H1 (cell line): ENCODE results near the gene HDAC11. TPM values are rescaled to one million over a fixed set of nuclear protein-coding genes. Genes with fewer than 3 reads are reported as not detected.
A peak's percentile ranks its signal among the peaks of the same experiment; 100 is the strongest.

Source experiments
- CTCF ChIA-PET: fragments of 300-600 bp; sonication (Branson Sonifier 250); formaldehyde crosslinking; loops from one replicate; lab custom pipeline; 2021; ENCODE audit not compliant: partially characterized antibody; lab: Charles Lee
- POLR2A ChIA-PET: fragments of 300-600 bp; sonication (Branson Sonifier 250); formaldehyde crosslinking; loops from one replicate; lab custom pipeline; 2021; ENCODE audit warnings: inconsistent platforms; ENCODE audit not compliant: partially characterized antibody; lab: Charles Lee
- DNase-seq, 2 experiments: peaks; one replicate each; pipeline versions ENCODE4 v3.0.0 to v3.0.0-alpha.2; 2010 to 2022; ENCODE audit warnings: low spot score in 2 of 2, low read depth in 1 of 2, mixed read lengths in 1 of 2
- FAIRE-seq: peaks from 2 replicates; lab custom pipeline; 2011; peaks lifted over from hg19 to GRCh38; lab: Jason Lieb, UNC
- H2AFZ ChIP-seq: 2 replicates; pipeline ENCODE4 v1.8.1; 2012; ENCODE audit warnings: low read length, inconsistent platforms
- H2AK5ac ChIP-seq: 2 replicates; pipeline ENCODE4 v1.6.1; 2013; ENCODE audit warnings: low read depth, low read length
- H2BK120ac ChIP-seq: replicated peaks from 2 replicates; pipeline ENCODE3; 2013; ENCODE audit warnings: low read depth, low read length, inconsistent platforms
- H2BK12ac ChIP-seq: 2 replicates; pipeline ENCODE4 v1.6.1; 2013; ENCODE audit warnings: low read depth, low read length
- H2BK15ac ChIP-seq: 2 replicates; pipeline ENCODE4 v1.6.1; 2013; ENCODE audit warnings: low read length
- H2BK20ac ChIP-seq: 2 replicates; pipeline ENCODE4 v1.6.1; 2013; ENCODE audit warnings: low read length
- H2BK5ac ChIP-seq: 2 replicates; pipeline ENCODE4 v1.6.1; 2013; ENCODE audit warnings: low read depth, low read length
- H3K14ac ChIP-seq: 2 replicates; pipeline ENCODE4 v1.6.1; 2013; ENCODE audit warnings: inconsistent platforms; ENCODE audit not compliant: insufficient read length
- H3K18ac ChIP-seq: 2 replicates; pipeline ENCODE4 v1.6.1; 2013; ENCODE audit warnings: low read length; ENCODE audit errors: extremely low read depth
- H3K23ac ChIP-seq: 2 replicates; pipeline ENCODE4 v1.6.1; 2013; ENCODE audit warnings: inconsistent platforms; ENCODE audit not compliant: insufficient read length
- H3K23me2 ChIP-seq: 2 replicates; pipeline ENCODE4 v1.6.1; 2013; ENCODE audit warnings: low read depth, low read length
- H3K27ac ChIP-seq: 2 replicates; pipeline ENCODE4 v1.6.1; 2011; ENCODE audit warnings: low read depth, low read length, inconsistent platforms
- H3K27me3 ChIP-seq, 4 experiments: replicated peaks in 1 of 4; 1 replicate in 1 of 4; 2 replicates in 3 of 4; pipeline versions ENCODE4 v1.6.1 to v1.8.1; 2011 to 2013; ENCODE audit warnings: low read length in 3 of 4, mild to moderate bottlenecking in 3 of 4, inconsistent platforms in 2 of 4, mixed read lengths in 2 of 4, moderate library complexity in 1 of 4; ENCODE audit not compliant: control insufficient read depth in 3 of 4, insufficient read depth in 3 of 4; ENCODE audit errors: extremely low read depth in 1 of 4
- H3K36me3 ChIP-seq, 4 experiments: 2 replicates each; pipeline versions ENCODE4 v1.6.1 to v1.8.1; 2011 to 2013; ENCODE audit warnings: mild to moderate bottlenecking in 4 of 4, low read length in 3 of 4, moderate library complexity in 2 of 4, control low read depth in 1 of 4, inconsistent platforms in 1 of 4; ENCODE audit not compliant: insufficient read depth in 4 of 4, control insufficient read depth in 2 of 4
- H3K4ac ChIP-seq: replicated peaks from 2 replicates; pipeline ENCODE3; 2013; ENCODE audit warnings: low read length, low read depth, mixed read lengths, inconsistent platforms; ENCODE audit not compliant: insufficient read length
- H3K4me1 ChIP-seq, 4 experiments: replicated peaks in 1 of 4; 1 replicate in 1 of 4; 2 replicates in 3 of 4; pipeline versions ENCODE4 v1.6.1 to v1.8.1; 2011 to 2013; ENCODE audit warnings: low read length in 3 of 4, inconsistent platforms in 2 of 4, mixed read lengths in 1 of 4; ENCODE audit not compliant: insufficient read depth in 4 of 4, control insufficient read depth in 3 of 4
- H3K4me2 ChIP-seq, 2 experiments: 2 replicates each; pipeline versions ENCODE4 v1.6.1 to v1.8.1; 2011 to 2013; ENCODE audit warnings: low read depth in 2 of 2, low read length in 2 of 2, control low read depth in 1 of 2, inconsistent platforms in 1 of 2, mild to moderate bottlenecking in 1 of 2; ENCODE audit not compliant: insufficient read depth in 1 of 2
- H3K4me3 ChIP-seq, 4 experiments: fragments of 200-600, 300-600 bp in 1 of 4; sonication (generic), shearing (Covaris generic), sonication (Bioruptor Twin) in 1 of 4; 2 replicates each; pipeline versions ENCODE4 v1.5.1 to v1.8.1; 2011 to 2016; ENCODE audit warnings: low read length in 4 of 4, low read depth in 3 of 4, control low read depth in 2 of 4, inconsistent platforms in 2 of 4, mild to moderate bottlenecking in 2 of 4, mixed read lengths in 1 of 4, moderate library complexity in 1 of 4; ENCODE audit not compliant: insufficient read depth in 2 of 4; ENCODE audit errors: extremely low read depth in 1 of 4
- H3K56ac ChIP-seq: replicated peaks from 2 replicates; pipeline ENCODE3; 2013; ENCODE audit warnings: low read depth, mild to moderate bottlenecking, mixed read lengths, low read length, inconsistent platforms; ENCODE audit not compliant: insufficient read length
- H3K79me1 ChIP-seq: 2 replicates; pipeline ENCODE4 v1.6.1; 2013; ENCODE audit warnings: low read depth, low read length, control low read depth
- H3K79me2 ChIP-seq, 2 experiments: 2 replicates each; pipeline versions ENCODE4 v1.6.1 to v1.8.1; 2012 to 2013; ENCODE audit warnings: low read length in 2 of 2, mild to moderate bottlenecking in 2 of 2, inconsistent platforms in 1 of 2; ENCODE audit not compliant: insufficient read depth in 2 of 2, control insufficient read depth in 1 of 2
- H3K9ac ChIP-seq, 4 experiments: replicated peaks in 1 of 4; 1 replicate in 1 of 4; 2 replicates in 3 of 4; pipeline versions ENCODE4 v1.6.1 to v1.8.1; 2011 to 2013; ENCODE audit warnings: low read depth in 3 of 4, low read length in 3 of 4, control low read depth in 2 of 4, mild to moderate bottlenecking in 2 of 4, moderate library complexity in 2 of 4, inconsistent platforms in 1 of 4; ENCODE audit errors: extremely low read depth in 1 of 4
- H3K9me3 ChIP-seq, 2 experiments: 2 replicates each; pipeline versions ENCODE4 v1.6.1 to v1.8.1; 2012 to 2013; ENCODE audit warnings: mild to moderate bottlenecking in 2 of 2, moderate library complexity in 2 of 2, control low read depth in 1 of 2, inconsistent platforms in 1 of 2, low read depth in 1 of 2, low read length in 1 of 2, mixed read lengths in 1 of 2; ENCODE audit not compliant: insufficient read depth in 2 of 2
- H4K20me1 ChIP-seq, 2 experiments: replicated peaks in 1 of 2; 2 replicates each; pipeline versions ENCODE3 to v1.8.1; 2011 to 2013; ENCODE audit warnings: inconsistent platforms in 2 of 2, low read length in 2 of 2, mild to moderate bottlenecking in 1 of 2; ENCODE audit not compliant: insufficient read depth in 2 of 2, control insufficient read depth in 1 of 2
- H4K5ac ChIP-seq: 2 replicates; pipeline ENCODE4 v1.6.1; 2013; ENCODE audit warnings: low read length, low read depth, mixed read lengths, inconsistent platforms; ENCODE audit not compliant: insufficient read length
- H4K8ac ChIP-seq: 2 replicates; pipeline ENCODE4 v1.8.0; 2013; ENCODE audit warnings: mild to moderate bottlenecking, moderate library complexity, low read length, inconsistent platforms; ENCODE audit not compliant: insufficient read depth; ENCODE audit errors: extremely low read depth
- H4K91ac ChIP-seq: replicated peaks from 2 replicates; pipeline ENCODE3; 2013; ENCODE audit warnings: low read length, mixed read lengths, inconsistent platforms; ENCODE audit not compliant: insufficient read length
- KDM1A ChIP-seq: fragments of 200-600, 300-600 bp; sonication (generic); IDR thresholded peaks from 2 replicates; pipeline ENCODE4 v1.7.1; 2016; ENCODE audit warnings: mild to moderate bottlenecking, low read length, borderline replicate concordance
- PHF8 ChIP-seq: fragments of 200-600 bp; sonication (generic); conservative IDR thresholded peaks from 2 replicates; pipeline ENCODE4 v1.7.1; 2012; ENCODE audit warnings: low read depth, mild to moderate bottlenecking, inconsistent platforms, low read length, moderate library complexity
- RAD21 ChIP-seq, 2 experiments: IDR thresholded peaks in 1 of 2; conservative IDR thresholded peaks in 1 of 2; 2 replicates each; pipeline ENCODE4 v1.6.1; 2011; ENCODE audit warnings: low read depth in 2 of 2, low read length in 2 of 2, improper control_type of control experiment in 1 of 2, inconsistent platforms in 1 of 2, mild to moderate bottlenecking in 1 of 2, moderate library complexity in 1 of 2
- RFX5 ChIP-seq: IDR thresholded peaks from 2 replicates; pipeline ENCODE4 v1.6.1; 2011; ENCODE audit warnings: low read depth, low read length, improper control_type of control experiment, borderline replicate concordance
- SIX5 ChIP-seq: IDR thresholded peaks from 2 replicates; pipeline ENCODE4 v1.6.1; 2011; ENCODE audit warnings: mild to moderate bottlenecking, low read depth, low read length
- WGBS, 2 experiments: shearing (Covaris generic) in 1 of 2; methylation state at CpG; one replicate each; pipeline versions ENCODE4 v1.1.6 to v1.1.7; 2013 to 2015; ENCODE audit warnings: low lambda C conversion rate in 2 of 2, mixed read lengths in 2 of 2, inconsistent platforms in 1 of 2, low coverage in 1 of 2, missing lambda C conversion rate in 1 of 2; ENCODE audit not compliant: insufficient replicate concordance in 2 of 2, insufficient coverage in 1 of 2, insufficient read length in 1 of 2; ENCODE audit errors: extremely low coverage in 1 of 2, missing lambda C conversion rate in 1 of 2; 5-methylcytosine and 5-hydroxymethylcytosine counted together
- polyA plus RNA-seq, 7 experiments: library from polyadenylated mRNA; depleted of rRNA in 3 of 7; stranded (reverse) in 5 of 7; unstranded in 2 of 7; fragments of >200 nt in 5 of 7; fragments of 200-250 nt in 2 of 7; gene quantifications; 1 replicate in 5 of 7; 2 replicates in 1 of 7; 4 replicates in 1 of 7; pipeline versions ENCODE4 v1.2.1 to v1.2.3, GENCODE V29; 2011 to 2013; ENCODE audit warnings: missing spikeins in 2 of 7, mixed read lengths in 2 of 7
- total RNA-seq: library from RNA; stranded (reverse); fragmentation: NEBNext Ultra II Directional; extraction: Animal tissue kit (Norgen Biotek cat#: 25700); gene quantifications from 2 replicates; pipeline ENCODE4 v1.2.1, GENCODE V29; 2021
- TF ChIP-seq, protein P1 (sequence below), 3 experiments: IDR thresholded peaks; 1 replicate in 2 of 3; 2 replicates in 1 of 3; pipeline versions ENCODE4 v1.5.1 to v1.6.1; 2011; ENCODE audit warnings: low read length in 3 of 3, mild to moderate bottlenecking in 3 of 3, inconsistent platforms in 2 of 3, low read depth in 1 of 3, moderate library complexity in 1 of 3; ENCODE audit not compliant: insufficient read depth in 1 of 3; ENCODE audit errors: control extremely low read depth in 1 of 3

The HDAC11 gene
- total and polyA plus RNA-seq, 2 of the 8 experiments (the other 6 are each of a cell fraction or from before 2014, with no cell fraction given), result 6.8 to 7.4 TPM

DNA sequence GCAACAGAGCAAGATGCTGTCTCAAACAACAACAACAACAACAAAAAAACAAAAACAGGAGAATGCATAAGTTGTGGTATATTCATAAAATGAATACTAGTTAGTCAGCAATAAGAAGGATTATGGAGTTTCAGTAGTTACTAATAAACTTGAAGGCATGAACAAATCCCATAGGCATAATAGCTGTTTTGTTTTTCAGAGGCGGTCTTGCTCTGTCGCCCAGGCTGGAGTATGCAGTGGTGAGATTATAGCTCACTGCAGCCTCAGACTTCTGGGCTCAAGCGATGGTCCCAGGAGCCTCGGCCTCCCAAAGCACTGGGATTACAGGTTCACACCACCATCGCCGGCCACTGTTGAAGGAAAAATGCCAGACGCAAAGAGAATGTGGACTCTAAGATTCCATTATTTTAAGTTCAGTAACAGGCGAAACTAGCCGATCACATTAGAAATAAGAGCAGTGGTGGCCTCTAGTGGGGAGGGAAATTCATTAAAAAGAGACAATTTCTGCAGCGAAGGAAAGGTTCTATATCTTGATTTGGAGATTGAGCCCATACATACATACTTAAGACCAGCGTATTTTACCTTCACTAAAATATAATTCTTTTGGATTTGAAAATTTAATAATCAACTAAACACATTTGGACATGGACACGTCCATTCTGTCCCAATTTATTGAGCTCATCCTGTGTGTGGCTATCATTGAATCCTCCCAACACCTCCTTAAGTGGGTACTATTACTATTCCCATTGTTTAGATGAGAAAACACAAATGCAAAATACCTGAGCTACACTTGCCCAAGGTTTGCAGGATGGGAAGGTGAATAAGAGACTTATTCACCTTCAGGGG, 27.4 kb upstream of the HDAC11 start:
- TF ChIP-seq RFX5, result no peak
- peak; percentile 65 to 68 for TF ChIP-seq RAD21 (IDR thresholded peaks at IDR 0.05 in 1 of 2, conservative IDR thresholded peaks at IDR 0.05 in 1 of 2; ENCODE audit: low read depth in 2 of 2, low read length in 2 of 2)
- TF ChIP-seq, protein P1, sequence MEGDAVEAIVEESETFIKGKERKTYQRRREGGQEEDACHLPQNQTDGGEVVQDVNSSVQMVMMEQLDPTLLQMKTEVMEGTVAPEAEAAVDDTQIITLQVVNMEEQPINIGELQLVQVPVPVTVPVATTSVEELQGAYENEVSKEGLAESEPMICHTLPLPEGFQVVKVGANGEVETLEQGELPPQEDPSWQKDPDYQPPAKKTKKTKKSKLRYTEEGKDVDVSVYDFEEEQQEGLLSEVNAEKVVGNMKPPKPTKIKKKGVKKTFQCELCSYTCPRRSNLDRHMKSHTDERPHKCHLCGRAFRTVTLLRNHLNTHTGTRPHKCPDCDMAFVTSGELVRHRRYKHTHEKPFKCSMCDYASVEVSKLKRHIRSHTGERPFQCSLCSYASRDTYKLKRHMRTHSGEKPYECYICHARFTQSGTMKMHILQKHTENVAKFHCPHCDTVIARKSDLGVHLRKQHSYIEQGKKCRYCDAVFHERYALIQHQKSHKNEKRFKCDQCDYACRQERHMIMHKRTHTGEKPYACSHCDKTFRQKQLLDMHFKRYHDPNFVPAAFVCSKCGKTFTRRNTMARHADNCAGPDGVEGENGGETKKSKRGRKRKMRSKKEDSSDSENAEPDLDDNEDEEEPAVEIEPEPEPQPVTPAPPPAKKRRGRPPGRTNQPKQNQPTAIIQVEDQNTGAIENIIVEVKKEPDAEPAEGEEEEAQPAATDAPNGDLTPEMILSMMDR (IDR thresholded peaks at IDR 0.05; ENCODE audit: control extremely low read depth in 1 of 3, insufficient read depth in 1 of 3, low read depth in 1 of 3, low read length in 3 of 3), result peak in 2 of 3 experiments; percentile 43 to 48; a peak in 2 of 4 replicates
- TF ChIP-seq KDM1A, result 0 out of 2 replicates have a peak, but pooled peaks have one; percentile 7
- no peak for TF ChIP-seq PHF8
- no peak for TF ChIP-seq SIX5
- H3K27ac ChIP-seq, result no peak overlapping the region
- no peak overlapping the region for H3K14ac ChIP-seq

More for the DNA sequence above, 27.4 kb upstream of the HDAC11 start:
- Histone ChIP-seq H3K23ac (no peak overlapping the region), H2AFZ (no peak overlapping the region), H3K27me3 (no peaks in the 10 kb centered on the region), H4K91ac (no peak overlapping the region), H3K36me3 (no peaks in the 10 kb centered on the region), H3K4me2 (peak overlapping the region in 1 of 2 experiments; percentile 74; a peak in 3 of 4 replicates), H3K9me3 (no peaks in the 10 kb centered on the region), H4K20me1 (no peaks in the 10 kb centered on the region), H2BK20ac (no peak overlapping the region), H3K4me3 (peak overlapping the region in 1 of 4 experiments; percentile 57; a peak in 2 of 8 replicates), H3K56ac (no peak overlapping the region), H4K8ac (peak overlapping the region; percentile 68; the same call in 1 of the 2 replicates), H2BK12ac (no peak overlapping the region), H2BK120ac (no peak overlapping the region), H2BK15ac (no peak overlapping the region; the same call in 1 of the 2 replicates), H3K4ac (no peak overlapping the region), H3K4me1 (peaks cover 2 to 5% (median 4%) of the 10 kb centered on the region in 4 experiments; a peak in 5 of 7 replicates), H3K23me2 (no peaks in the 10 kb centered on the region; the same call in 1 of the 2 replicates), H3K18ac (no peak overlapping the region), H3K79me1 (no peaks in the 10 kb centered on the region), H4K5ac (no peak overlapping the region), H2BK5ac (peak overlapping the region; percentile 32; the same call in 1 of the 2 replicates), H2AK5ac (peak overlapping the region; percentile 31; the same call in 1 of the 2 replicates), H3K79me2 (no peaks in the 10 kb centered on the region), H3K9ac (no peak overlapping the region)
- POLR2A ChIA-PET, result interaction anchor here (0.9 to 2.1 kb wide), 5 partner anchors 10 to 104 kb away, joined by 3 to 15 read pairs (median 4); partner anchors contain the start of genes HDAC11 and NUP210
- no peak for FAIRE-seq
- CTCF ChIA-PET, result interaction anchor here (0.7 to 4.8 kb wide), 51 partner anchors 10 to 432 kb away, joined by 3 to 57 read pairs (median 4); partner anchors contain the start of gene NUP210
- WGBS, 2 experiments, result 57% methylated on average over 12 of the region's 12 CpGs; no CpG with 5 or more reads in 1 of the 2 experiments
- DNase-seq, result no peak
